ENCODE results near the gene ABHD17A. TPM values are rescaled to one million over a fixed set of nuclear protein-coding genes. Genes with fewer than 3 reads are reported as not detected.

Gene ABHD17A
- total and polyA plus RNA-seq, 2 of the 8 experiments (the other 6 are each of a cell fraction or from before 2014, with no cell fraction given): 41.2 to 87.4 TPM

- Histone ChIP-seq H3K56ac (replicated peaks; ENCODE audit: insufficient read length, low read depth, low read length) (no peak overlapping the region), H3K4me3 (ENCODE audit: extremely low read depth in 1 of 4, insufficient read depth in 2 of 4, low read depth in 3 of 4, low read length in 4 of 4) (no peak overlapping the region), H3K9me3 (ENCODE audit: insufficient read depth in 2 of 2, low read depth in 1 of 2, low read length in 1 of 2) (no peaks in the 10 kb centered on the region), H4K8ac (ENCODE audit: extremely low read depth, insufficient read depth, low read length) (no peak overlapping the region), H3K27me3 (replicated peaks in 1 of 4; ENCODE audit: control insufficient read depth in 3 of 4, extremely low read depth in 1 of 4, insufficient read depth in 3 of 4, low read length in 3 of 4) (no peaks in the 10 kb centered on the region), H3K4ac (replicated peaks; ENCODE audit: insufficient read length, low read depth, low read length) (no peak overlapping the region), H4K20me1 (replicated peaks in 1 of 2; ENCODE audit: control insufficient read depth in 1 of 2, insufficient read depth in 2 of 2, low read length in 2 of 2) (peaks cover 16 to 41% of the 10 kb centered on the region in 2 experiments), H2BK15ac (ENCODE audit: low read length) (no peak overlapping the region), H3K9ac (replicated peaks in 1 of 4; ENCODE audit: extremely low read depth in 1 of 4, low read depth in 3 of 4, low read length in 3 of 4) (no peak overlapping the region), H2BK120ac (replicated peaks; ENCODE audit: low read depth, low read length) (no peak overlapping the region), H2AFZ (ENCODE audit: low read length) (no peak overlapping the region), H3K79me1 (ENCODE audit: low read depth, low read length) (peaks cover 31% of the 10 kb centered on the region), H2BK20ac (ENCODE audit: low read length) (no peak overlapping the region), H2AK5ac (ENCODE audit: low read depth, low read length) (no peak overlapping the region), H2BK5ac (ENCODE audit: low read depth, low read length) (no peak overlapping the region), H3K36me3 (ENCODE audit: control insufficient read depth in 2 of 4, insufficient read depth in 4 of 4, low read length in 3 of 4) (peaks cover 0 to 17% (median 9%) of the 10 kb centered on the region in 4 experiments; a peak in 3 of 8 replicates), H3K18ac (ENCODE audit: extremely low read depth, low read length) (no peak overlapping the region), H3K79me2 (ENCODE audit: control insufficient read depth in 1 of 2, insufficient read depth in 2 of 2, low read length in 2 of 2) (peaks cover 16 to 82% of the 10 kb centered on the region in 2 experiments; a peak in 3 of 4 replicates), H3K27ac (ENCODE audit: low read depth, low read length) (no peak overlapping the region), H3K4me1 (replicated peaks in 1 of 4; ENCODE audit: control insufficient read depth in 3 of 4, insufficient read depth in 4 of 4, low read length in 3 of 4) (peaks cover 0 to 6% (median 5%) of the 10 kb centered on the region in 4 experiments; a peak in 5 of 7 replicates), H3K23ac (ENCODE audit: insufficient read length) (no peak overlapping the region), H4K5ac (ENCODE audit: insufficient read length, low read depth, low read length) (no peak overlapping the region), H3K4me2 (ENCODE audit: insufficient read depth in 1 of 2, low read depth in 2 of 2, low read length in 2 of 2) (no peak overlapping the region), H4K91ac (replicated peaks; ENCODE audit: insufficient read length, low read length) (no peak overlapping the region), H2BK12ac (ENCODE audit: low read depth, low read length) (no peak overlapping the region), H3K23me2 (ENCODE audit: low read depth, low read length) (peaks cover 3% of the 10 kb centered on the region; the same call in 1 of the 2 replicates), H3K14ac (ENCODE audit: insufficient read length) (no peak overlapping the region)
- WGBS, 2 experiments (ENCODE audit: extremely low coverage in 1 of 2, insufficient coverage in 1 of 2, insufficient read length in 1 of 2, insufficient replicate concordance in 2 of 2, low coverage in 1 of 2, low lambda C conversion rate in 2 of 2, missing lambda C conversion rate in 1 of 2): 94% methylated on average over 10 of the region's 10 CpGs; no CpG with 5 or more reads in 1 of the 2 experiments
- no peak for DNase-seq (ENCODE audit: low read depth in 1 of 2, low spot score in 2 of 2)
- ChIA-PET POLR2A (ENCODE audit: partially characterized antibody) (interaction anchor here (0.9 kb wide), 1 partner anchor 18 kb away, joined by 5 read pairs; no protein-coding TSS in a partner anchor), CTCF (ENCODE audit: partially characterized antibody) (interaction anchor here (1.1 to 2.0 kb wide), 3 partner anchors 13 to 20 kb away, joined by 3 to 6 read pairs (median 5); no protein-coding TSS in a partner anchor)
- no peak for FAIRE-seq
- TF ChIP-seq MAFK (IDR thresholded peaks at IDR 0.05; ENCODE audit: low read depth, low read length) (no peak), CTBP2 (IDR thresholded peaks at IDR 0.05; ENCODE audit: borderline replicate concordance, insufficient read depth, insufficient read length, low read length) (no peak), SIRT6 (IDR thresholded peaks at IDR 0.05; ENCODE audit: low read length) (no peak), TBP (IDR thresholded peaks at IDR 0.05; ENCODE audit: low read depth, low read length) (no peak), SP1 (IDR thresholded peaks at IDR 0.05; ENCODE audit: low read depth, low read length) (no peak), PHF8 (conservative IDR thresholded peaks at IDR 0.05; ENCODE audit: low read depth, low read length) (no peak), HDAC2 (IDR thresholded peaks at IDR 0.05; ENCODE audit: borderline replicate concordance in 1 of 2, low read depth in 2 of 2, low read length in 2 of 2) (no peak), KDM4A (IDR thresholded peaks at IDR 0.05; ENCODE audit: low read depth, low read length, severe bottlenecking) (no peak), TAF1 (IDR thresholded peaks at IDR 0.05; ENCODE audit: low read depth, low read length) (no peak), HDAC6 (IDR thresholded peaks at IDR 0.05; ENCODE audit: low read depth, low read length) (no peak), CEBPB (IDR thresholded peaks at IDR 0.05; ENCODE audit: low read depth, low read length) (no peak), RBBP5 (IDR thresholded peaks at IDR 0.05; ENCODE audit: borderline replicate concordance, low read depth, low read length) (no peak), TCF12 (IDR thresholded peaks at IDR 0.05; ENCODE audit: low read depth, low read length) (no peak), RNF2 (IDR thresholded peaks at IDR 0.05; ENCODE audit: borderline replicate concordance, low read depth, low read length, missing control alignments, poor library complexity, severe bottlenecking) (no peak)
These were observed 24.9 kb upstream of the ABHD17A start for GRCh38 chr19:1910177-1910576.
